ENCODE results near the gene NOPCHAP1.

The NOPCHAP1 gene

GRCh38 chr12:104951759-104952509 is 34.2 kb upstream of the NOPCHAP1 start:
- H3K79me1 ChIP-seq (replicated peaks; ENCODE audit: low read length, poor library complexity, severe bottlenecking) = peaks cover 14% of the 10 kb centered on the region
- H3K4me1 ChIP-seq (ENCODE audit: control insufficient read depth, insufficient read depth, low read depth, low read length) = no peaks in the 10 kb centered on the region
- H2BK15ac ChIP-seq (ENCODE audit: low read depth, poor library complexity, severe bottlenecking) = no peak overlapping the region
- H3K4me2 ChIP-seq (ENCODE audit: low read length, poor library complexity, severe bottlenecking) = no peak overlapping the region
- no peak overlapping the region for H3K4ac ChIP-seq (ENCODE audit: low read depth in 1 of 2, low read length in 2 of 2)
- H2BK5ac ChIP-seq (ENCODE audit: low read depth, low read length, poor library complexity, severe bottlenecking) = no peak overlapping the region
- H3K18ac ChIP-seq (ENCODE audit: low read depth in 1 of 2, low read length in 2 of 2) = no peak overlapping the region
- no peak overlapping the region for H2BK120ac ChIP-seq (ENCODE audit: low read depth, low read length)
- H4K91ac ChIP-seq (ENCODE audit: low read length) = no peak overlapping the region
- H4K8ac ChIP-seq (ENCODE audit: low read length) = no peak overlapping the region
- no peaks in the 10 kb centered on the region for H3K36me3 ChIP-seq (ENCODE audit: control insufficient read depth in 1 of 2, insufficient read depth in 2 of 2, low read depth in 1 of 2, low read length in 2 of 2)
- peak; percentile 27 for DNase-seq
- no peak overlapping the region for H3K23ac ChIP-seq (ENCODE audit: low read length in 2 of 2)
- no peak overlapping the region for H3K9ac ChIP-seq (ENCODE audit: low read length)
- H3K27me3 ChIP-seq (ENCODE audit: control insufficient read depth in 1 of 2, insufficient read depth in 1 of 2, low read length in 2 of 2) = no peaks in the 10 kb centered on the region
- no peak overlapping the region for H2AK5ac ChIP-seq (ENCODE audit: low read length, severe bottlenecking)
- H3K27ac ChIP-seq (ENCODE audit: low read length, poor library complexity, severe bottlenecking) = no peak overlapping the region
- H3K14ac ChIP-seq (ENCODE audit: low read length in 2 of 2) = no peak overlapping the region
- 93% methylated on average over 4 of the region's 5 CpGs for WGBS
- no peaks in the 10 kb centered on the region for H3K9me3 ChIP-seq (ENCODE audit: control insufficient read depth, low read length)
- no peak overlapping the region for H2AFZ ChIP-seq (ENCODE audit: low read depth, low read length)
- H3K4me3 ChIP-seq (ENCODE audit: insufficient read depth in 1 of 2, low read depth in 1 of 2, low read length in 2 of 2) = no peak overlapping the region
- no peak overlapping the region for H2BK12ac ChIP-seq (ENCODE audit: low read length in 2 of 2)

- no peak overlapping the region for H2BK12ac ChIP-seq (ENCODE audit: low read length in 2 of 2)
- H4K91ac ChIP-seq (ENCODE audit: low read length) = no peak overlapping the region
- 100% methylated on average over 2 of the region's 3 CpGs for WGBS
- no peak overlapping the region for H4K8ac ChIP-seq (ENCODE audit: low read length)
- H3K36me3 ChIP-seq (ENCODE audit: control insufficient read depth in 1 of 2, insufficient read depth in 2 of 2, low read depth in 1 of 2, low read length in 2 of 2) = no peaks in the 10 kb centered on the region
- H3K4me3 ChIP-seq (ENCODE audit: insufficient read depth in 1 of 2, low read depth in 1 of 2, low read length in 2 of 2) = no peak overlapping the region
- H3K79me1 ChIP-seq (replicated peaks; ENCODE audit: low read length, poor library complexity, severe bottlenecking) = peaks cover 14% of the 10 kb centered on the region
- H3K18ac ChIP-seq (ENCODE audit: low read depth in 1 of 2, low read length in 2 of 2) = no peak overlapping the region
- no peak overlapping the region for H3K4ac ChIP-seq (ENCODE audit: low read depth in 1 of 2, low read length in 2 of 2)
- H2BK5ac ChIP-seq (ENCODE audit: low read depth, low read length, poor library complexity, severe bottlenecking) = no peak overlapping the region
- no peak overlapping the region for H2AK5ac ChIP-seq (ENCODE audit: low read length, severe bottlenecking)
- H3K27me3 ChIP-seq (ENCODE audit: control insufficient read depth in 1 of 2, insufficient read depth in 1 of 2, low read length in 2 of 2) = no peaks in the 10 kb centered on the region
- H3K4me1 ChIP-seq (ENCODE audit: control insufficient read depth, insufficient read depth, low read depth, low read length) = peaks cover 2% of the 10 kb centered on the region
- no peak overlapping the region for H2AFZ ChIP-seq (ENCODE audit: low read depth, low read length)
- H3K27ac ChIP-seq (ENCODE audit: low read length, poor library complexity, severe bottlenecking) = no peak overlapping the region
- no peak overlapping the region for H3K9ac ChIP-seq (ENCODE audit: low read length)
- H3K23ac ChIP-seq (ENCODE audit: low read length in 2 of 2) = no peak overlapping the region
- H3K14ac ChIP-seq (ENCODE audit: low read length in 2 of 2) = no peak overlapping the region
- no peak overlapping the region for H2BK120ac ChIP-seq (ENCODE audit: low read depth, low read length)
- H3K9me3 ChIP-seq (ENCODE audit: control insufficient read depth, low read length) = no peaks in the 10 kb centered on the region
- no peak overlapping the region for H2BK15ac ChIP-seq (ENCODE audit: low read depth, poor library complexity, severe bottlenecking)
- no peak overlapping the region for H3K4me2 ChIP-seq (ENCODE audit: low read length, poor library complexity, severe bottlenecking)
- no peak for DNase-seq
Observed at GRCh38 chr12:104952816-104953215, 33.3 kb upstream of the NOPCHAP1 start.

- Histone ChIP-seq H2BK15ac (ENCODE audit: low read depth, poor library complexity, severe bottlenecking) (no peak overlapping the region), H2AK5ac (ENCODE audit: low read length, severe bottlenecking) (no peak overlapping the region), H3K36me3 (ENCODE audit: control insufficient read depth in 1 of 2, insufficient read depth in 2 of 2, low read depth in 1 of 2, low read length in 2 of 2) (no peaks in the 10 kb centered on the region), H3K4me1 (ENCODE audit: control insufficient read depth, insufficient read depth, low read depth, low read length) (peaks cover 2% of the 10 kb centered on the region), H3K4me2 (ENCODE audit: low read length, poor library complexity, severe bottlenecking) (no peak overlapping the region), H3K27me3 (ENCODE audit: control insufficient read depth in 1 of 2, insufficient read depth in 1 of 2, low read length in 2 of 2) (no peaks in the 10 kb centered on the region), H3K4ac (ENCODE audit: low read depth in 1 of 2, low read length in 2 of 2) (no peak overlapping the region), H3K23ac (ENCODE audit: low read length in 2 of 2) (no peak overlapping the region), H4K8ac (ENCODE audit: low read length) (no peak overlapping the region), H2BK12ac (ENCODE audit: low read length in 2 of 2) (no peak overlapping the region), H3K14ac (ENCODE audit: low read length in 2 of 2) (no peak overlapping the region), H3K27ac (ENCODE audit: low read length, poor library complexity, severe bottlenecking) (no peak overlapping the region), H3K18ac (ENCODE audit: low read depth in 1 of 2, low read length in 2 of 2) (no peak overlapping the region), H3K79me1 (replicated peaks; ENCODE audit: low read length, poor library complexity, severe bottlenecking) (peaks cover 14% of the 10 kb centered on the region), H2AFZ (ENCODE audit: low read depth, low read length) (no peak overlapping the region), H3K9me3 (ENCODE audit: control insufficient read depth, low read length) (no peaks in the 10 kb centered on the region), H4K91ac (ENCODE audit: low read length) (no peak overlapping the region), H2BK120ac (ENCODE audit: low read depth, low read length) (no peak overlapping the region), H3K4me3 (ENCODE audit: insufficient read depth in 1 of 2, low read depth in 1 of 2, low read length in 2 of 2) (no peak overlapping the region), H3K9ac (ENCODE audit: low read length) (no peak overlapping the region), H2BK5ac (ENCODE audit: low read depth, low read length, poor library complexity, severe bottlenecking) (no peak overlapping the region)
- no peak for DNase-seq
- WGBS = 73% methylated on average over 1 of the region's 2 CpGs
Observed at GRCh38 chr12:104953323-104953722, 32.8 kb upstream of the NOPCHAP1 start.

GRCh38 chr12:104955703-104956102 is 30.4 kb upstream of the NOPCHAP1 start:
- no peak overlapping the region for H3K27ac ChIP-seq (ENCODE audit: low read length, poor library complexity, severe bottlenecking)
- no peak overlapping the region for H3K23ac ChIP-seq (ENCODE audit: low read length in 2 of 2)
- no peak overlapping the region for H2BK120ac ChIP-seq (ENCODE audit: low read depth, low read length)
- 100% methylated on average over 2 of the region's 2 CpGs for WGBS
- no peak overlapping the region for H2AK5ac ChIP-seq (ENCODE audit: low read length, severe bottlenecking)
- H4K8ac ChIP-seq (ENCODE audit: low read length) = no peak overlapping the region
- H3K27me3 ChIP-seq (ENCODE audit: control insufficient read depth in 1 of 2, insufficient read depth in 1 of 2, low read length in 2 of 2) = no peaks in the 10 kb centered on the region
- no peak overlapping the region for H2AFZ ChIP-seq (ENCODE audit: low read depth, low read length)
- no peak overlapping the region for H3K18ac ChIP-seq (ENCODE audit: low read depth in 1 of 2, low read length in 2 of 2)
- H3K4me3 ChIP-seq (ENCODE audit: insufficient read depth in 1 of 2, low read depth in 1 of 2, low read length in 2 of 2) = no peak overlapping the region
- no peak overlapping the region for H3K4ac ChIP-seq (ENCODE audit: low read depth in 1 of 2, low read length in 2 of 2)
- no peaks in the 10 kb centered on the region for H3K36me3 ChIP-seq (ENCODE audit: control insufficient read depth in 1 of 2, insufficient read depth in 2 of 2, low read depth in 1 of 2, low read length in 2 of 2)
- peaks cover 6% of the 10 kb centered on the region for H3K4me1 ChIP-seq (ENCODE audit: control insufficient read depth, insufficient read depth, low read depth, low read length)
- H2BK5ac ChIP-seq (ENCODE audit: low read depth, low read length, poor library complexity, severe bottlenecking) = no peak overlapping the region
- no peak overlapping the region for H3K9ac ChIP-seq (ENCODE audit: low read length)
- H4K91ac ChIP-seq (ENCODE audit: low read length) = no peak overlapping the region
- H3K14ac ChIP-seq (ENCODE audit: low read length in 2 of 2) = no peak overlapping the region
- H3K4me2 ChIP-seq (ENCODE audit: low read length, poor library complexity, severe bottlenecking) = no peak overlapping the region
- H3K9me3 ChIP-seq (ENCODE audit: control insufficient read depth, low read length) = no peaks in the 10 kb centered on the region
- DNase-seq = no peak
- peaks cover 5% of the 10 kb centered on the region for H3K79me1 ChIP-seq (replicated peaks; ENCODE audit: low read length, poor library complexity, severe bottlenecking)
- no peak overlapping the region for H2BK12ac ChIP-seq (ENCODE audit: low read length in 2 of 2)
- H2BK15ac ChIP-seq (ENCODE audit: low read depth, poor library complexity, severe bottlenecking) = no peak overlapping the region

Data from mesenchymal stem cell (in vitro differentiated cells and primary cell).